OCI-LY3 (cell line): ENCODE data around the gene C19orf73.
A peak's percentile ranks its signal among the peaks of the same experiment; 100 is the strongest.

Experiments used
- H2AFZ ChIP-seq: fragments of 200-600, 300-600 bp; shearing (Covaris generic); 2 replicates; pipeline ENCODE4 v1.6.0; 2014; ENCODE audit warnings: antibody characterized with exemption, low read depth, low read length
- H3K27ac ChIP-seq: fragments of 200-600, 300-600 bp; sonication (generic); 2 replicates; pipeline ENCODE4 v1.5.1; 2014; ENCODE audit warnings: mild to moderate bottlenecking, low read length, moderate library complexity, mixed read lengths
- H3K27me3 ChIP-seq: fragments of 200-600, 300-600 bp; sonication (generic); 2 replicates; pipeline ENCODE4 v1.6.1; 2014; ENCODE audit warnings: low read depth, low read length, mixed read lengths
- H3K36me3 ChIP-seq: fragments of 200-600, 300-600 bp; sonication (generic); replicated peaks from 2 replicates; pipeline ENCODE3; 2014; ENCODE audit warnings: low read depth, low read length, mixed read lengths
- H3K4me1 ChIP-seq: fragments of 300-600, 200-600 bp; sonication (generic); 2 replicates; pipeline ENCODE4 v1.6.1; 2014; ENCODE audit warnings: low read length, mixed read lengths
- H3K4me2 ChIP-seq: fragments of 200-600, 300-600 bp; sonication (generic); 2 replicates; pipeline ENCODE4 v1.6.1; 2014; ENCODE audit warnings: low read length, mixed read lengths
- H3K4me3 ChIP-seq: fragments of 300-600, 200-600 bp; sonication (generic); 2 replicates; pipeline ENCODE4 v1.5.1; 2014; ENCODE audit warnings: antibody characterized with exemption, mild to moderate bottlenecking, low read length, moderate library complexity
- H3K79me2 ChIP-seq: fragments of 300-600, 200-600 bp; shearing (Covaris generic); 2 replicates; pipeline ENCODE4 v1.6.1; 2014; ENCODE audit warnings: mild to moderate bottlenecking, low read length, mixed read lengths
- H3K9ac ChIP-seq: fragments of 300-600, 200-600 bp; shearing (Covaris generic); 2 replicates; pipeline ENCODE4 v1.6.0; 2014; ENCODE audit warnings: mild to moderate bottlenecking, low read length, moderate library complexity
- H3K9me3 ChIP-seq: fragments of 200-600, 300-600 bp; shearing (Covaris generic); 2 replicates; pipeline ENCODE4 v1.6.1; 2014; ENCODE audit warnings: low read length, mixed read lengths; ENCODE audit not compliant: insufficient read depth
- H4K20me1 ChIP-seq: fragments of 200-600, 300-600 bp; sonication (generic); 2 replicates; pipeline ENCODE4 v1.6.1; 2016; ENCODE audit warnings: low read length, mixed read lengths; ENCODE audit not compliant: insufficient read depth
- CTCF ChIP-seq: fragments of 200-600, 300-600 bp; sonication (generic); IDR thresholded peaks from 2 replicates; pipeline ENCODE4 v1.5.1; 2014; ENCODE audit warnings: antibody characterized with exemption, low read length, low read depth
- EZH2phosphoT487 ChIP-seq: fragments of 200-600 bp; shearing (Covaris generic); IDR thresholded peaks from 2 replicates; pipeline ENCODE4 v1.6.1; 2018; ENCODE audit warnings: antibody characterized with exemption, mixed run types, low read depth

Gene C19orf73

GRCh38 chr19:49152119-49152550, 33.2 kb upstream of the C19orf73 start:
- peaks cover 7% of the 10 kb centered on the region; the same call in 1 of the 2 replicates for H3K27me3 ChIP-seq
- H3K4me2 ChIP-seq: peak overlapping the region; percentile 88
- H3K79me2 ChIP-seq: no peaks in the 10 kb centered on the region
- H3K9ac ChIP-seq: no peak overlapping the region
- no peaks in the 10 kb centered on the region for H3K36me3 ChIP-seq
- no peaks in the 10 kb centered on the region for H3K9me3 ChIP-seq
- TF ChIP-seq CTCF (no peak), EZH2phosphoT487 (no peak)
- peak overlapping the region; percentile 83 for H3K4me3 ChIP-seq
- 0 out of 2 replicates have a peak overlapping the region, but pooled peaks have one; percentile 74 for H3K27ac ChIP-seq
- no peaks in the 10 kb centered on the region for H4K20me1 ChIP-seq
- H2AFZ ChIP-seq: no peak overlapping the region
- peaks cover 19% of the 10 kb centered on the region for H3K4me1 ChIP-seq

- Histone ChIP-seq H3K36me3 (no peaks in the 10 kb centered on the region), H3K79me2 (no peaks in the 10 kb centered on the region), H4K20me1 (no peaks in the 10 kb centered on the region), H3K9me3 (no peaks in the 10 kb centered on the region), H3K27ac (peak overlapping the region; percentile 74), H3K4me1 (peaks cover 19% of the 10 kb centered on the region), H3K4me2 (peak overlapping the region; percentile 88), H3K9ac (peak overlapping the region; percentile 76), H3K4me3 (peak overlapping the region; percentile 83), H2AFZ (peak overlapping the region; percentile 23; the same call in 1 of the 2 replicates), H3K27me3 (peaks cover 7% of the 10 kb centered on the region; the same call in 1 of the 2 replicates)
- no peak for TF ChIP-seq EZH2phosphoT487
- no peak for TF ChIP-seq CTCF
Measured at GRCh38 chr19:49151267-49152118, 32.5 kb upstream of the C19orf73 start.

DNA sequence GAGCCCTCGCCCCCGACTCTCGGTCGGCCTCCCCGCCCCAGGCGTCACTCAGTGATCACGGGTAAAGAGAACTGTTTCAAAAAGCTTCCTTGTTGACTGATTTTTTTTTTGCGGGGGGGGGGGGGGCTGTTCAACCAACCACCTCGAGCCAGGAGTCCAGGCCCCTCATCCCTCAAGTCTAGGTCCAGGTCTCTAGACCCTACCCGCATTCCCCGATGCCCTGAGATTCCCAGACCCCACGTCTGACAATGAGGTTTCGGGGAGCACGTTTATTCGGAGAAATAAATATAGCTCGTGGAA, 32.0 kb upstream of the C19orf73 start:
- Histone ChIP-seq H3K27ac (peak overlapping the region; percentile 74), H3K4me2 (peak overlapping the region; percentile 88), H3K36me3 (no peaks in the 10 kb centered on the region), H3K79me2 (no peaks in the 10 kb centered on the region), H3K27me3 (0 out of 2 replicates have a peak, but pooled peaks cover 3% of the 10 kb centered on the region), H4K20me1 (no peaks in the 10 kb centered on the region), H3K9me3 (no peaks in the 10 kb centered on the region), H3K4me1 (peaks cover 23% of the 10 kb centered on the region), H3K4me3 (peak overlapping the region; percentile 83), H2AFZ (peak overlapping the region; percentile 86; the same call in 1 of the 2 replicates), H3K9ac (peak overlapping the region; percentile 76)
- TF ChIP-seq EZH2phosphoT487: no peak
- TF ChIP-seq CTCF: no peak

DNA sequence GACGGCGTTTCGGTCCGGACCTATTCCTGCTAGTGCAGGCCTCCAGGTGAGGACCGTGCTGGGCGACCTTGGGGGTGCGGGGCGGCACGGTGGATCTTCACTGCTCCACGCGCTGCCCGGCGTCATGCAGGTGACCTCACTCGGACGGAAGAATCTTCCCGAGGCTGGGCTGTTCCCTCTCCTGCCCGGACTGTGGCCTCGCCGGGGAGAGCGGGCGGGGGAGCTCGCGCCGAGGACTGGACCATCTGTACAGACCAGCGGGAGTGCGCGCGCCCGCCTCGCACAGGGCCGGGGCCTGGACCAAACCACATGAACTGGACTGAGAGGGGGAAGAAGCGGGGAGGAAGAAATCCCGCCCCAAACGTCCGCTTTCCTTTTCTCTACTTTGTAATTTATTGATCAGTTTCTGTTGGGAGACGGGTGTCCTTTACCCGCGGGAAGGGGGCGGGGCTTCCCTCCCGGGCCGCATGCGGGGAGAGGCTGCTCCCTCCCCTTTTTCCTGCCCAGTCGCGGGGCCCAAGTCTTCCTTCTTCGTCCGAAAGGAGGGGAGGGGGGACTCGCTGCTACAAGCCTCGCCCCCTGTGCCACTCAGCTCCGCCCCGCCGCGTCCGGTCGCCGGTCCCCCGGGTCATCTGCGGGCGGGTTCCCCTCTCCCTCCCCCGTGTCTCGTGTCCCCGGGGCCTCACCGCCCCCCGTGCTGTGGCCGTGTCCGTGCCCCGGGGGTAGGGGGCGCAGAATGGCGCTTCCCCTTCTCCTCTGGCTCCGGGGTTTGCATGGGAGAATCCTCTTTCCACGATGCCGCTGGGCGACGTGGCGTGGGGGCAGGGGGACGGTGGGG, 31.4 kb upstream of the C19orf73 start:
- Histone ChIP-seq H3K4me2 (peak overlapping the region; percentile 88), H3K27me3 (0 out of 2 replicates have a peak, but pooled peaks cover 3% of the 10 kb centered on the region), H4K20me1 (no peaks in the 10 kb centered on the region), H3K36me3 (no peaks in the 10 kb centered on the region), H3K79me2 (no peaks in the 10 kb centered on the region), H3K4me3 (peak overlapping the region; percentile 83), H2AFZ (peak overlapping the region; percentile 86), H3K27ac (peak overlapping the region; percentile 74), H3K9ac (peak overlapping the region; percentile 76), H3K4me1 (peaks cover 29% of the 10 kb centered on the region), H3K9me3 (no peaks in the 10 kb centered on the region)
- TF ChIP-seq EZH2phosphoT487 (no peak), CTCF (no peak)
